K562 treated with DMSO at 1 percent for 4 hours (cell line): Measurements from ENCODE around the gene WWOX. TPM values are rescaled to one million over a fixed set of nuclear protein-coding genes. Genes with fewer than 3 reads are reported as not detected.

Source experiments
- total RNA-seq: library from RNA; unstranded; fragments of 300-600 nt; gene quantifications from 2 replicates; pipeline ENCODE4 v1.2.3, GENCODE V29; 2022; ENCODE audit not compliant: insufficient read depth

Gene WWOX
- total RNA-seq, result 10.4 and 12.8 TPM in 2 replicates

DNA sequence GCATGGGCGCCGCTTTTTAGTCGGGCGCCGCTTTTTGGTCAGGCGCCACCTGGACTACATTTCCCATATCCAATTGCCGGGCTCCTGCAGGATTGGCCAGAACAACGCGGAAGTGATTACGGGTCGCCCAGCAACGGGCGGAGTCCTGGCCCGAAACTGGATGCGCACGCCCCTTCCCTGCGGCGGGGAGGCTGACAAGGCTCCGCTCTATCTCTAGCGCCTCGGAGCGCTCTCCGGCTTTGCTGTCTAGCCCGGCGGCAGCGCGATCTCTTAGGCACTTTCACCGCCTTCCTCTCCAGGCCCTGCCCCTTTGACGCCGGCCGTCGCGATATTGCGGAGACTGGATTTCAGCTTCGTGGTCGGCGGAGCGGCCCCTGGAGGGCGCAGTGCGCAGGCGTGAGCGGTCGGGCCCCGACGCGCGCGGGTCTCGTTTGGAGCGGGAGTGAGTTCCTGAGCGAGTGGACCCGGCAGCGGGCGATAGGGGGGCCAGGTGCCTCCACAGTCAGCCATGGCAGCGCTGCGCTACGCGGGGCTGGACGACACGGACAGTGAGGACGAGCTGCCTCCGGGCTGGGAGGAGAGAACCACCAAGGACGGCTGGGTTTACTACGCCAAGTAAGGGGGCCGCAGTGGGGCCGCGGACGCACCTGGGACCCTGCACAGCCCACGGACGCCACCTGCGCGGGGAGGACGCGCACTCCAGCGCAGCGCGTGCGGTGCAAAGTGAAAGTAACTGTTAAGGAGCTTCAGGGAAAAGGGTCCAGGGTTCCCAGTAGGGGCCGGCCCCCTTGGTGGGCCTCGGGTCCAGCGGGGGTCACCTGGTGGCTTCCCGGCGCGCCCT lies at the start of gene WWOX:
Gene WWOX (plus strand): TSS at position 384 of the 841 bp plus-strand sequence.

Other genes with a start within 250 kb of the WWOX start
- not detected in 2 replicates for gene CLEC3A, start 77.1 kb upstream of the WWOX start, total RNA-seq